SK-N-SH treated with all-trans-retinoic acid at 6 μM for 48 hours (cell line): ENCODE measurements around the gene TFEB.

ENCODE experiments used
- ARNTL ChIP-seq: fragments of 450-650 bp; formaldehyde crosslinking; IDR thresholded peaks from 2 replicates; pipeline ENCODE4 v1.5.0; 2020; ENCODE audit warnings: low read depth, mild to moderate bottlenecking, moderate library complexity, borderline replicate concordance
- CREB5 ChIP-seq: fragments of 250-450 bp; sonication (Bioruptor Pico); IDR thresholded peaks from 2 replicates; pipeline ENCODE4 v1.5.1; 2020; ENCODE audit warnings: low read depth, mild to moderate bottlenecking, moderate library complexity
- CSDC2 ChIP-seq: fragments of 250-450 bp; sonication (Bioruptor Pico); IDR thresholded peaks from 2 replicates; pipeline ENCODE4 v1.5.0; 2020; ENCODE audit warnings: mild to moderate bottlenecking, moderate library complexity
- CSRNP3 ChIP-seq: fragments of 250-450 bp; sonication (Bioruptor Pico); IDR thresholded peaks from 2 replicates; pipeline ENCODE4 v1.5.1; 2021; ENCODE audit warnings: mild to moderate bottlenecking, moderate library complexity
- ESRRG ChIP-seq: fragments of 250-450 bp; sonication (Bioruptor Pico); IDR thresholded peaks from 2 replicates; pipeline ENCODE4 v1.6.1; 2021; ENCODE audit warnings: mild to moderate bottlenecking
- GLIS3 ChIP-seq: fragments of 250-450 bp; sonication (Bioruptor Pico); IDR thresholded peaks from 2 replicates; pipeline ENCODE4 v1.5.0; 2020; ENCODE audit warnings: mild to moderate bottlenecking, moderate library complexity
- PATZ1 ChIP-seq: fragments of 250-450 bp; sonication (Bioruptor Pico); IDR thresholded peaks from 2 replicates; pipeline ENCODE4 v1.8.0; 2020; ENCODE audit warnings: mild to moderate bottlenecking, moderate library complexity, borderline replicate concordance
- POU6F1 ChIP-seq: fragments of 250-450 bp; sonication (Bioruptor Pico); IDR thresholded peaks from 2 replicates; pipeline ENCODE4 v1.8.0; 2021; ENCODE audit warnings: low read depth, mild to moderate bottlenecking, moderate library complexity, borderline replicate concordance
- RARB ChIP-seq: fragments of 250-450 bp; sonication (Bioruptor Pico); IDR thresholded peaks from 2 replicates; pipeline ENCODE4 v1.8.0; 2021; ENCODE audit warnings: mild to moderate bottlenecking, moderate library complexity
- ZNF8 ChIP-seq: fragments of 450-650 bp; formaldehyde crosslinking; IDR thresholded peaks from 2 replicates; pipeline ENCODE4 v1.5.0; 2020; ENCODE audit warnings: mild to moderate bottlenecking, moderate library complexity

- TF ChIP-seq POU6F1 (CRISPR knock-in tag), result no peak
- no peak for TF ChIP-seq GLIS3 (CRISPR knock-in tag)
- TF ChIP-seq PATZ1 (CRISPR knock-in tag), result no peak
- no peak for TF ChIP-seq RARB (CRISPR knock-in tag)
- TF ChIP-seq ESRRG, result no peak
- no peak for TF ChIP-seq CREB5 (CRISPR knock-in tag)
- no peak for TF ChIP-seq CSRNP3 (CRISPR knock-in tag)
- TF ChIP-seq ARNTL (CRISPR knock-in tag), result no peak
- TF ChIP-seq CSDC2 (CRISPR knock-in tag), result no peak
- no peak for TF ChIP-seq ZNF8
Measured at GRCh38 chr6:41652866-41653652, 82.3 kb downstream of the TFEB start.
